Spleen (tissue), 7 donors: ENCODE measurements around the gene GABBR2.

Source experiments
- CTCF ChIP-seq, 11 experiments: fragments of 200-600 bp in 7 of 11; fragments of 450-650 bp in 4 of 11; sonication (generic) in 4 of 11; IDR thresholded peaks in 8 of 11; conservative IDR thresholded peaks in 3 of 11; 1 replicate in 7 of 11; 2 replicates in 4 of 11; pipeline versions ENCODE4 v1.4.0 to v1.8.0; 2016 to 2021; ENCODE audit warnings: antibody characterized with exemption in 11 of 11, inconsistent platforms in 4 of 11, mild to moderate bottlenecking in 1 of 11
- POLR2A ChIP-seq, 3 donors: fragments of 450-650 bp; IDR thresholded peaks; one replicate each; pipeline ENCODE4 v1.5.1; 2017; ENCODE audit warnings: antibody characterized with exemption in 3 of 3, mild to moderate bottlenecking in 1 of 3
- donor health status: DM: no; HTN: no; CAD: no; lungs with moderate emphysema.
- donor health status: DM: no; HTN: no; CAD: no.
- donor health status: DM: no; HTN: no; CAD: no.

DNA sequence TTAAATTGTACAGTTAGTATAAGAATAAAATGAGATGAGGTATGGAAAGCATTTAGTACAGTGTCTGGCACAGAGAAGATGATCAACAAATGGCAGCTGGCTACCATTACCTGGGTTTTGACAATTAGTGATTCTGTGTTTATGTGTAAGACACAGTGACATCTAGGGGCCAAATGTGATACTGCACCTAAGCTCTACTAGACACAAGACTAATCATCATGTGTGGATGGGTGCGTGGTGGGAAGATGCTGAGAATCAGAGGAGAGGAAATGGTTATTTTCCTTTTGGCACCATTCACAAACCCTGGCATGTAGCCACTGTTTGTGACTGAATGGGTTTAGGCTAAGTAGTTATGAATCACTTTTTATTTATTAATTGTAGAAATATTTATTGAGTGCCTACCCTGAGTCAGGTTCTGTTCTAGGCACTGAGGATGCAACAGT, 343.5 kb downstream of the GABBR2 start:
- TF ChIP-seq CTCF (IDR thresholded peaks at IDR 0.05 in 8 of 11, conservative IDR thresholded peaks at IDR 0.05 in 3 of 11) (peak in 7 of 11 experiments; percentile 4 to 42 (median 29)), POLR2A (IDR thresholded peaks at IDR 0.05) (no peak)
